Measurements from ENCODE around the gene VIM.

DNA sequence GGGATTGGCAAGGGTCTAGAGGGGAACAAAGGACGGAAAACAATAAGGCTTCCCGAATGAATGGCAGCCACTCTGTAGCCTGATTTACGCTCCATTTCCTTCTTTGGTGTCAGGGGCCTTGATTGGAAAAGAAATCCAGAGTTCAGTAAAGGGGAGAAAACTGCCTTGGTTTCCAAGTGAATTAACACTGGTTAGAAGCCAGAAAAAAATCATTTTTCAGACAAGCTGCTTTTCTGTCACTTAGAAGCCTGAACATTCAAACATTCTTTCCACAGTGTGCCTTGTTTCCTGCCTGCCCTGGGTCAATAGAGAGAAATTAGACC lies 26.3 kb upstream of the VIM start:
- TF ChIP-seq POLR2A (IDR thresholded peaks at IDR 0.05) (no peak), EP300 (IDR thresholded peaks at IDR 0.05) (no peak), POLR2AphosphoS5 (IDR thresholded peaks at IDR 0.05) (no peak)
- TF ChIP-seq, protein P1, sequence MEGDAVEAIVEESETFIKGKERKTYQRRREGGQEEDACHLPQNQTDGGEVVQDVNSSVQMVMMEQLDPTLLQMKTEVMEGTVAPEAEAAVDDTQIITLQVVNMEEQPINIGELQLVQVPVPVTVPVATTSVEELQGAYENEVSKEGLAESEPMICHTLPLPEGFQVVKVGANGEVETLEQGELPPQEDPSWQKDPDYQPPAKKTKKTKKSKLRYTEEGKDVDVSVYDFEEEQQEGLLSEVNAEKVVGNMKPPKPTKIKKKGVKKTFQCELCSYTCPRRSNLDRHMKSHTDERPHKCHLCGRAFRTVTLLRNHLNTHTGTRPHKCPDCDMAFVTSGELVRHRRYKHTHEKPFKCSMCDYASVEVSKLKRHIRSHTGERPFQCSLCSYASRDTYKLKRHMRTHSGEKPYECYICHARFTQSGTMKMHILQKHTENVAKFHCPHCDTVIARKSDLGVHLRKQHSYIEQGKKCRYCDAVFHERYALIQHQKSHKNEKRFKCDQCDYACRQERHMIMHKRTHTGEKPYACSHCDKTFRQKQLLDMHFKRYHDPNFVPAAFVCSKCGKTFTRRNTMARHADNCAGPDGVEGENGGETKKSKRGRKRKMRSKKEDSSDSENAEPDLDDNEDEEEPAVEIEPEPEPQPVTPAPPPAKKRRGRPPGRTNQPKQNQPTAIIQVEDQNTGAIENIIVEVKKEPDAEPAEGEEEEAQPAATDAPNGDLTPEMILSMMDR (IDR thresholded peaks at IDR 0.05): no peak

All from sigmoid colon (tissue), 4 donors.